ENCODE measurements around the gene MAD1L1. TPM values are rescaled to one million over a fixed set of nuclear protein-coding genes. Genes with fewer than 3 reads are reported as not detected.
A peak's percentile ranks its signal among the peaks of the same experiment; 100 is the strongest.

MAD1L1 gene
- total RNA-seq, 1 experiment from 2014 or later, result 78.6 TPM

GRCh38 chr7:2201686-2202360, 30.9 kb downstream of the MAD1L1 start:
- no peak for DNase-seq (ENCODE audit: low read depth)

GRCh38 chr7:2201128-2201527, 31.6 kb downstream of the MAD1L1 start:
- no peak for DNase-seq (ENCODE audit: low read depth)

DNA sequence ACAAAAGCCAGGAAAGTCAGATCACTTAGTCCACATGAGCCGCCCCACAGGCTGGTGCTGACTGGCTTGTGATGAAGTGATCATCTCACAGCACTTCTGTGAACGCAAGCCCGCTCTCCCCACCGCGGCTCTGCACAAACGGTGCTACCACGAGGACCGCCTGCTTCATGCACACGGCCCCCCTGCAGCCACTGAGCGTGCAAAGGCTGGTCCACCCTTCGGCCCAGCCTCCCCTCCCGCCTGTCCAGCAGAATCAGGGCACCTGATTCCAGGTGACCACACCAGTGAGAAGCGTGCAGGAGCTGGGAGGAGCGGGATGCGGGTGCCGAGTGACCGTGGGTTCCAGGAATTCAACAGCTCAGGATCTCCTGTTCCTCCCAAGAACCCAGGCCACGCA, 32.2 kb downstream of the MAD1L1 start:
- no peak for DNase-seq (ENCODE audit: low read depth)

GRCh38 chr7:2199956-2200583, 32.7 kb downstream of the MAD1L1 start:
- DNase-seq (ENCODE audit: low read depth), result no peak

DNA sequence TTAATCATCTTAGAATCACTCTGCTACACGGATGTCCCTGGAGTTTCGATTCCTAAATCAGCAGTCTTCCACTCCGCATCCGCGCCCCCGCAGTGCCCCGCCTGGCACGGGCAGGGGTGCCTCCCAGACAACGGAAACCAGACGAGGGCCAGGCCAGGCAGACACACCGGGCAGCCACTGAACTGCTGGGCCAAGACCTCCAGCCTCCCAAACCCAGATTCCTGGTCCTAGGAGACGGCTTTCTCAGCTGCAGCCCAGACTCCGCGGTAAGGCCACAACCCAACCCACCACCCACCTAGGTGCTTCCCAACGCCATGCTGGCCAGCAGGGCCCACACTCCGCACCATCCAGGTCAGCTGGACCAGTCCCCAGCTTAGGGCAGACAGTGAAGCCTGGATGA, 33.2 kb downstream of the MAD1L1 start:
- no peak for DNase-seq (ENCODE audit: low read depth)

GRCh38 chr7:2198760-2199159, 34.0 kb downstream of the MAD1L1 start:
- no peak for DNase-seq (ENCODE audit: low read depth)

DNA sequence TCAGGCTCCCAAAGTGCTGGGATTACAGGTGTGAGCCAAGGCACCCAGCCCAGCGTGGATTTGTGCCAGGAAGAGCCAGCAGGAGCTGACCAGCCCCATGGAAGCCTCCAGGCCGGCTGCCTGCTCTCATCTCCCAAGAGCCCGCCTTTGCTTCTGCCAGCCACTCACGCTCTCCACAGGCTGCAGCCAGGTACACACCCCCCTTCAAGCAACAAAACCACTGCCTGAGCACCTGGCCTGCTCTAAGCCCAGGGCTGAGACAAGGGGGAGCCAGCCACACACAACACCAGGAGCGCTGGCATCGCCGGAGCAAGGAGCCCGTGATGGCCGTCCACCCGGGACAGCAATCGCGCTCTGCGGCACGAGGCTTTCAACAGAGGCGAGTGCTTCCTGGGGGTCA, 34.5 kb downstream of the MAD1L1 start:
- no peak for DNase-seq (ENCODE audit: low read depth)

DNA sequence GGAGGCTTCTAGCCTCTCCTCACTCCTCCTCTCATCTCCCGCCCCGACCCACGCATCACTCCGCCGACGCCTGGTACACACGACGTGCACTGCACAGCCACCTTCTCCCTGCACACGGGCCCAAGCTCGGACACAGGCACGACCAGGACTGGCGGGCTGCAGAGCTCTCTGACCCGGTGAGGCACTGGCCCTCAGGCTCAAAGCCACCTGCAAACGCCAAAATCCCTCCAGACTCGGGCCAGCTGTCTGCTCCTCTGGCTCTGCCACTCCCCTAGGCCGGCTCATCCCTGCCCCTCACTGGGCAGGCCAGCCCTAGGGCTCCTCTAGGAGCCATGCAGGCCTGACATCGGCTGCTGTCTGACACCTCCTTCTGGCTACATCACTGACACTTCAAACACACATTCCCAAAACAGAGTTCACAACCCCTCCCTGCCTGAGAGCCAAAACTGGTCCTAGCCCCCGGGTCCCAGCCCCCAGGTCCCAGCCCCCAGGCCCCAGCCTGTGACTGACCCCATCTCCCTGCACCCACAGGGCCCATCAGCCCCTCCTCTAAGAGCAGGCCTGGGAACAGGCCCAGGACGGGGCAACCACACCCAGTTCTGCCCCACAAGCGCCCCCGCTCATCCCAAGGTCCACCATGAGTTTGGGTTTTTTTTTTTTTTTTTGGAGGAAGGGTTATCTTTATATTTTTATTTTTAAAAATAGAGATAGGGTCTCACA, 35.1 kb downstream of the MAD1L1 start:
- no peak for DNase-seq (ENCODE audit: low read depth)

GRCh38 chr7:2196381-2197378, 36.1 kb downstream of the MAD1L1 start:
- DNase-seq (ENCODE audit: low read depth), result no peak

DNA sequence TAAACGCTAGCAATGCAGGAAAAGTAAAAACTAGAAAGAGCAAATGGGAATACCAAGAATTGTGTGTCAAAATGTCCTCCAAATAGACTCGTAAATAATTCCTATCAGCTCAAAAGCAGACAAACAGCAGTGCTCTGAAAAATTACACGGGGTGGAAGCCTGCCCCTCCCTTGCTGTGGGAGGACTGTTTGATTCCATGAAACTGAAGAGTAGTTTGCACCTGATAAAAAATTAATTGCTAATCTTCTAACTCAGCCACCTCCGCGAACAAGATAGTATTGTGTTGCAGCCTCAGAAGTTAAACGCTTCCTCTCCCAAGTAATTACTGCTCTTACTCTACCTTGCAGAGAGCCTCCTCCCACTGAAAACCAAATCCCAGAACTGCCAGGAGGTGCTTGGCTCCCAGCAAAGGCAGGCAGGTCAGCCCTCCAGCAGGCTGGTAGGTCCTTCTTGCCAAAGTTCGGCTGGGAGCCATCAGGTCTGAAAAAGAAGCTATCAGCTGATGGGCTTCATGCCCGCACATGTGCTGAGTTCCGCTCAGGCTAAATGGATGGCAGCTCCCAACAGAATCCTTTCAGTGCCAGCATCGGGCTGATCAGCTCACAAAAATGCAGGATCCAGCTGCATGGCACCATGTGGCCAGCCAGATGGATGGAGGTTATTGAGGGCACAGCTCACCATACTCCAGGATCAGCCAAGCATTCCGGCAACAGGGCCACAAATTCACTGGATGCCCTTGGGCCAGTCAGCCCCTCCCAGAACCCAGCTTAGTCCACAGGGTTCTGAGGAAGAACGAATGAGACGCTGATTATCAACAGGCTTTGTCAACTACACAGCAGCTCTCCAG, 37.1 kb downstream of the MAD1L1 start:
- no peak for DNase-seq (ENCODE audit: low read depth)

DNA sequence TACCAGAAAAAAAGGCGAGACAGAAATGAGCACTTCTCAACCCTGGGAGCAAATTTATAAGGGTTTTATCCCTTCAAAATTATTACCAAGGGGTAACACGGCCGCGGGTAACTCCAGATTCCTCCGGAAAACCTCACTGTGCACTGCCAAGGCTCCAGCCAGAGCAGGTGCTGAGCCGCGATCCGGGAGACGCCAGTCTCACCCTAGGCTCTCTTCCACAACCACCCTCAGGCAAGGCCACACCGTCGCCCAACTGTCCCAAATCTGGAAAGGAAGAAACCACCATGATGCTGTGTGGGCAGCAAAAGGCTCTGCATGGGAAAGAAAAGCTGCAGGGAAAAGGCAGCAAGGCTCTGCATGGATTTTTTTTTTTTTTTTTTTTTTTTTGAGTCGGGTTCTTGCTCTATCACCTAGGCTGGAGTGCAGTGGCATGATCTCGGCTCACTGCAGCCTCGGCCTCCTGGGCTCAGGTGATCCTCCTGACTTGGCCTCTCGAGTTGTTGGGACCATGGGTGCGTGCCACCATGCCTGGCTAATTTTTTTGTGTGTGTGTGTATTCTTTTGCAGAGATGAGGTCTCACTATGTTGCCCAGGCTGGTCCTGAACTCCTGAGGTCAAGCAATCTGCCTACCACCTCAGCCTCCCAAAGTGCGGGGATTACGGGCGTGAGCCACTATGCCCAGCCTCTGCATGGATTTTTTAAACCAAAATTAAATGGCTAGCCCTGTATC, 39.0 kb downstream of the MAD1L1 start:
- DNase-seq (ENCODE audit: low read depth), result no peak

GRCh38 chr7:2192831-2193534, 39.8 kb downstream of the MAD1L1 start:
- DNase-seq (ENCODE audit: low read depth), result peak; percentile 29

GRCh38 chr7:2191016-2191415, 41.7 kb downstream of the MAD1L1 start:
- DNase-seq (ENCODE audit: low read depth), result no peak

DNA sequence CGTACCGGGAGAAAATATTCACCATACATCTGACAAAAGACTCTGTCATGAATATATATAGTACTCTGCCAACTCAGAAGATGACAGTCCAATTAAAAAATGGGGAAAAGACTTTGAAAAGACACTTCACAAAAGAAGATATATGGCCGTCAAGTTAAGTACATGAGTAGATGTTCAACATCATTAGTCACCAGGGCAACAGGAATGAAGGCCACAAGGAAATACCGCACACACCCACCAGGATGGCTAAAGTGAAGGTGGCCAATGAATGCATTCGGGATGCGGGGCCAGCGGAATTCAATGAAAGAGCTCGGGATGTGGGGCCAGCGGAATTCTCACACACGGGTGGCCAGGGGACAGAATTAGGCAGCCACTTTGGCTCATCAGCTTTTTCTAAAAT, 42.2 kb downstream of the MAD1L1 start:
- peak; percentile 10 for DNase-seq (ENCODE audit: low read depth)

GRCh38 chr7:2186166-2186565, 46.6 kb downstream of the MAD1L1 start:
- DNase-seq (ENCODE audit: low read depth), result no peak

DNA sequence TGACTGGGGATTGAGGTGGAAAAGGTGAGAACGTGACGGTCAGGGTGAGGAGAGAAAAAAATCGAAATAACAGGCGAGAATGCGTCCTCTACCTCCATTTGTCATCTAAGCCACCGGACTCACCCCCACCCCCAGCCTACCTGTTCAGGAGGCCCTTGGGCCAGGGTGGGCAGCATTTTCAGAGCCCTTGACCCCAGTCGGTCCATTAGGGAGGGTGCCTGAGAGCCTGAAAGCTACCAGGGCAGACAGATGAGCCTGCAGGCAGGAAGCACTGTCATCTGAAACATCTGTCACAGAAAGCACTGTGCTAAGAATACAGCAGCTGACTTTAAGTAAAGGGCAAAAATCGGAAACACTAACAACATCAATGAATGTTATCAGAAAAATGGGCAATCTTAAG, 47.0 kb downstream of the MAD1L1 start:
- no peak for DNase-seq (ENCODE audit: low read depth)

DNA sequence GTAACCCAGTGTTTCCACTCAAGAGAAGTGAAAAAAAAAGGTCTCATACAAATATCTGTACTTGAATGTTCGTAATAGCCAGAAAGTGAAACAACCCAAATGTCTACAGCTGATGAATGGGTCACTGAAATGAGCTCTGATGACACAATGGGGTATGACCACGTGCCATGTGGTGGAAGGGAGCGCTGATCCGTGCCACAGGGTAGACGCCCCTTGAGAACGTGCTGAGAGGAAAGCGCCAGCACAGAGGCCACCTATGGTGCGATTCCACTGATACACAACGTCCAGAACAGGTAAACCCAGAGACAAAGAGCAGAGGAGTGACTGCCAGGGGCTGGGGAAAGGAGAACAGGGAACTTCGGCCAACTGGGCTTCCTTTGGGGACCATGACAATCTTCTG, 50.3 kb downstream of the MAD1L1 start:
- no peak for DNase-seq (ENCODE audit: low read depth)

GRCh38 chr7:2181077-2181854, 51.5 kb downstream of the MAD1L1 start:
- DNase-seq (ENCODE audit: low read depth), result no peak

- DNase-seq (ENCODE audit: low read depth), result no peak
Measured at GRCh38 chr7:2180081-2180480, 52.7 kb downstream of the MAD1L1 start.

Measured in LHCN-M2 (cell line).